MV-4-11 (cell line): ENCODE measurements around the gene CABLES1.
"Not testable (repeated sequence)": the region's sequence is repeated elsewhere in the genome, so short reads cannot be mapped to it uniquely, and the experiment has no call there.

Experiments
- DNase-seq: peaks from one replicate; lab custom pipeline; 2025; lab: John Stamatoyannopoulos, UW

CABLES1 gene

GRCh38 chr18:23142251-23142929 is 7.1 kb downstream of the CABLES1 start:
- no peak for DNase-seq

DNA sequence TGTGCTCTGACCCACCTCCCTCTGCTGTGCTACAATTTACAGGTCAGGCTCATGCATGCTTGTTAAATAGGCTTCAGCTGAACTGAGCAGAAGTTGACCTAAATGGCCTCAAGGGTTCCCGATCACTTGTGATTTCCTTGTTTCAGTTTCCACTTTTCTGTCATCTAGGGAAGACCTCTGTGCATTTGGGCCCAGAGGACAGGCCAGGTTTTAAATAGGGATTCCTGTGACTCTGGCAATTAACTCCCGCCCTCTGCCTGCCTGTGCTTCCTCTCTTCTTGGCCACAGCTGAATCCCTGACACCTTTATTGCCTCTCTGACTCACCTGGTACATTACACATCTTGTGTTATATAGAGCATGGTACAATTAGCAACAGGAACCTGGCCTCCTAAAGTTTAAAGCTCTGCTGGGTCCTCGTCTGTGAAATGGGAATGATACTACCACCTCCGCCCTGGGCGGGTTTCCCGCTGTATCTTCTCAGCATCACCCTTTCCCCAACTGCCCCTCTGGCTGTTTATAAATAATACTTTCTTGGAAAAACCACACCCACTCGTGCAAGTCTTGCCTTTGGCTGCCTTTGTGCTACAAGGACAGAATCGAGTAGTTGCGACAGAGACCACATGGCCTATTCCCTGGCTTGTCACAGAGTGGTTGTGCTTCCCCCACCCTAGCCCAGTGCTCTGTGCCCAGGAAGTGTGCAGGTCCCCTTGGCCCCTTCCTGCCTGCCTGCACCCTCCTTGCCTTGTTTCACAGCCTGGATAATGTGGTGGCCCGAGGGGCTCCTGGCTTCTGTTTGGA is 7.9 kb downstream of the CABLES1 start:
- peak; percentile 94 for DNase-seq

GRCh38 chr18:23143815-23144261 is 8.6 kb downstream of the CABLES1 start:
- peak; percentile 84 for DNase-seq

DNA sequence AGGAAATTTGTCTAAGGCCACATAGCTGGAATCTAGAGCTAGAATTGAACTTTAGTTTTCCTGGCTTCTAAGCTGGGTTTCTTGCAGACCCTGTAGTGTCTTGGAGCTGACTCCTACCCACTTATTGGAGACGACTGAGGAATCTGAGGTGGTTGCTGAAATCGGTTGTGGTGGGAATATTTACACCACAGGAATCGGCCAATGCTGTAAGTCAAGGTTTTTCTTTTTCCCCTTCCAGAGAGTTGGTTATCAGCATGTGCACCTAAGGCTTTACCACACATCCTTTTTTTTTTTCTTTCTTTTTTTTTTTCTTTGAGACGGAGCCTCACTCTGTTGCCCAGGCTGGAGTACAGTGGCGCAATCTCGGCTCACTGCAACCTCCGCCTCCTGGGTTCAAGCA is 9.4 kb downstream of the CABLES1 start:
- DNase-seq: no peak

DNA sequence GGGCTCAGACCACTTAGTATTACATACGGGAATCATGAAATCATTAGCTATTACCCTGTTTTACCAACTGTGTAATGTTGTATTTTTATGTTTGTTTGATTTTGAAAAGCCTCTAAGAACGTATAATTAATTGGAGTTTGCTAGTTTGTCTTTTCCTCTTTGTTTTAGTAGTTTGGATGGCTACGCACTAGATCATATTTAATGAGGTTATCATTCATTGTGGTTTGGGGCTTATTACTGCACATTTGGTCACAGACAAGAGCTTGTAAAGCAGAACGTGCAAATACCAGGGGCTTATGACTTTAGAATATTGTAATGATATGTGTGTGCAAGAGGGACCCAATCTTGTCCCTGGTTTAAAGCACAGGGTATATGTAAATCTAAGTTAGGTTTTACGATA is 10.3 kb downstream of the CABLES1 start:
- DNase-seq: no peak

- DNase-seq: peak; percentile 9
Measured at GRCh38 chr18:23146861-23147469, 11.7 kb downstream of the CABLES1 start.

- DNase-seq: no peak
Measured at GRCh38 chr18:23148382-23148781, 13.1 kb downstream of the CABLES1 start.

DNA sequence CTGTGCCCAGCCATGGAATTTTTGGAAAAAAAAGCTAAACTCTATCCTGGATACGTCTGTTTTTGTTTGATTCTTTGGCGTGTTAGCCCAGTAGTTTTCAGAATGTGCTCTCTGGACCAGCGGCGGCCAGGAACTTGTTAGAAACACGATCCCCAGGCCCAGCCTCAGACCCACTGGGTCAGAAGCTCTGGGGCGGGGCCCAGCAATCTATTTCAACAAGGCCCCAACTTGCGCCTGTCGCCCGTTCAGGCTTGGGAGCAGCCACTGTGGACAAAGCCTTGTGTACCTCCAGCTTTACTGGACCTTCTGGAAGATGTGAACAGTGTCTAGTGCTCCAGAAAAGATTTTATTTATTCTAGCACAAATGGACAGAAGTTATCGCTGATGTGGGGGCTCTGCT is 14.3 kb downstream of the CABLES1 start:
- DNase-seq: no peak

GRCh38 chr18:23151414-23152099 is 16.3 kb downstream of the CABLES1 start:
- peak; percentile 70 for DNase-seq

DNA sequence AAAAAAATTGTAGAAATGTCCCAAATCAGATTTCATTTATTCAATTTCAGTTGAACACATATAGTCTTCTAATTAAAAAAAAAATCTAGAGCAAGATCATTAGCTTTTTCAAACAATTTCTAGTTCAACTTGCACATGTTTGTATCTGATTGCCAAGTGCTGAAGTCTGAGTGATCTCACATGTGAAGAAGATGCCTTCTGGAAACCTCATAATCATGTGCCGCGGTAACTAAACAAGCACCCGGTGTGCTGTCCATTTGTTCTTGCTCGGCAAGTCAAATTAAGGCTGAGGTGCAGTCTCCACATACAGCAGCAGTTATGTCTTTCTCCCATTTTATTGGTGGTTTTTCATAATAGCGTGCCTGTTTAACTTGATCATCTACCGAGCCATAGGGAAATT is 18.7 kb downstream of the CABLES1 start:
- no peak for DNase-seq

DNA sequence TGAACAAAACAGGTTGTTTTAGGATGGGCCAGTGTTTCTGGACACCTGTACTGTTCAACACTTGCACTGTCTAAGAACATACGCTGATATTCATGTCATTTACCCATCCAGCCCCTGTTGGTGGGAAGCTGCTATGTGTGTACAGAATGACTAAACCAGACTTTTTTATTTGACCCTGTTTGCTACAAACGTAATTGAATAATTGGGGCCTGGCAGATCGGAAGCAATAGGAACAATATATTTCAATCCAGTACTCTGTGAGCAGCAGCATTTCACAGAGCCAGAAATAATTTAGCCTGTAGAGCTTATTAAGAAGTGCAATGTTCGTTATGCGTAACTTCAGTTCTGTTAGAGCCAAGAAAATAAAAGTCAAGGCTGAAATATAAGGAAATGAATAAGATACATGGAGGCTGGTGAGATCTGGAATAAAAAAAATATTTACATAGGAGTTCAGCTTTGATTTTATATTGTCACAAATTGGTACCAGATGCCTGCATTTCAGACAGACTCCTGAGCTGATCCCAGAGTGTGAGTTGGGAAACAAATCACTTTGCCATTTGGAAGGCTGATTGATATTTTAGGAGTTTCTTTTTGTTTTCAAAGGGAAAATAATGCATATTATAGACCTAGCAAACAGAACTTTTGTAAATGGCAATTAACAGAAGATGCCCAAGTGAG is 19.7 kb downstream of the CABLES1 start:
- DNase-seq: no peak

DNA sequence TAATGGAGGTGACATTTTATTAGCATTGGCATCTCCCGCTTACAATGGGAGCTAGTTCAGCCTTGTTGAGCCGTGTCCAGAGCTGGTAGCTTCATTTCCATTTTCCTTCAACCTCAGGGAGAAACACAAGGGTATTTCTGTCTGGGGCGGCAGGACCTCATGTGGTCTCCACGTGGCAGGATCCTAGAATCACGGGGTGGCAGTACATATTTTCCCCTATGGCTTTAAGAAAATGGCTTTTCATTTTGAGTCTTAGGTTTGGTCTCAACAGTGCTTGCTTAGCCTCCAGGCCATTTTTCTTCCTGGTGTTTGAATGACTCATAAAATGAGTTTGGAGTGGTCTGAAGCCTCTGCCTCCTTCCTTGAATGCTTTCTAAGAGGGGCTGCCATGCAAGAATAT is 20.3 kb downstream of the CABLES1 start:
- no peak for DNase-seq

GRCh38 chr18:23156134-23156533 is 20.8 kb downstream of the CABLES1 start:
- DNase-seq: no peak

- DNase-seq: no peak
Measured at GRCh38 chr18:23158058-23158457, 22.8 kb downstream of the CABLES1 start.

DNA sequence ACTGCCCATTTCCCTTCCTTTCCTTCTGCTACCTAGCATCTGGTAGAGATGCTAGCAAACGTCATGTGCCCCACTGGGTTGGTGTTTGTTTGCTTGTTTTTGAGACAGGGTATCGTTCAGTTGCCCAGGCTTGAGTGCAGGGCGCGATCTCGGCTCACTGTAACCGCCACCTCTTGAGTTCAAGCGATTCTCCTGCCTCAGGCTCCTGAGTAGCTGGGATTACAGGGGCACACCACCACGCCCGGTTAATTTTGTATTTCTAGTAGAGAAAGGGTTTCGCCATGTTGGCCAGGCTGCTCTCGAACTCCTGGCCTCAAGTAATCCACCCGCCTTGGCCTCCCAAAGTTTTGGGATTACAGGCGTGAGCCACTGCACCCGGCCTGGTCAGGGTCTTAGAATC is 23.6 kb downstream of the CABLES1 start:
- not testable (repeated sequence) for DNase-seq

DNA sequence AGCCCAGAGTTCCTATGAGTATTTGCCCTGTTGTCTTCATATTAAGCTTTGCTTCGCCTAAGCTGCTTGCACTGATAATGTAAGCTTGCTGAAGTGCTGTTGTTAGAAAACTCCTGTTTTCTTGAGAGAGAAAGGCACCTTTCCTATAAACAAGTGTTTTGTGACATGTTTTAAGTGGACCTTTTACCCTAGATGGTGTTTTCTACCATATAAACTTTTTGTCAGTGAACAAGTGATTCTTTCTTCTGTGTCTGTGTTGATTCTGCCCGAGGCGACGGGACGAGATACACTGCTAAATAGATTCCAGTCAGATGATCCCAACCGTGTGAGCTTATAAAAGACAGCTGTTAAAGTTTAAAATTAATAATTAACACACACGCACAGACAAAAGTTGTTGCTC is 24.1 kb downstream of the CABLES1 start:
- DNase-seq: no peak

DNA sequence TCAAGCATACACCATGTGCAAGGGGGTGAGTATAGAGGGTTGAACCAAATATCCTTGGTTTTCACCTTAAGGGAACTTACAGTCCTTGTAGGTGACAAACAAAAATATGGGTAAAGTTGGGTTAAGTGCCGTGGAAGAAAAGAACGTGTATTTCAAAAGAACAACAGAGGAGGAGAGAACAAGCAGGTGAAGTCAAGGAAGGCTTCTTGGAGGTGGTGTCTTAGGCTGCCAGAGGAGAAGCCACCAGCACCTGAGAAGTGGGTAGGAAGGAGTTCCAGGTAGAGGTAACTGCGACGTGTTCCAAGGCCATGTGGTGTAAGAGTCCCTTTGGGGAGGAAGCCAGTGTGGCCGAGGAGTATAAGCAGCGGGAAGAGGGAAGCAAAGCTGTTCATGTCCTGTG is 27.2 kb downstream of the CABLES1 start:
- DNase-seq: no peak

DNA sequence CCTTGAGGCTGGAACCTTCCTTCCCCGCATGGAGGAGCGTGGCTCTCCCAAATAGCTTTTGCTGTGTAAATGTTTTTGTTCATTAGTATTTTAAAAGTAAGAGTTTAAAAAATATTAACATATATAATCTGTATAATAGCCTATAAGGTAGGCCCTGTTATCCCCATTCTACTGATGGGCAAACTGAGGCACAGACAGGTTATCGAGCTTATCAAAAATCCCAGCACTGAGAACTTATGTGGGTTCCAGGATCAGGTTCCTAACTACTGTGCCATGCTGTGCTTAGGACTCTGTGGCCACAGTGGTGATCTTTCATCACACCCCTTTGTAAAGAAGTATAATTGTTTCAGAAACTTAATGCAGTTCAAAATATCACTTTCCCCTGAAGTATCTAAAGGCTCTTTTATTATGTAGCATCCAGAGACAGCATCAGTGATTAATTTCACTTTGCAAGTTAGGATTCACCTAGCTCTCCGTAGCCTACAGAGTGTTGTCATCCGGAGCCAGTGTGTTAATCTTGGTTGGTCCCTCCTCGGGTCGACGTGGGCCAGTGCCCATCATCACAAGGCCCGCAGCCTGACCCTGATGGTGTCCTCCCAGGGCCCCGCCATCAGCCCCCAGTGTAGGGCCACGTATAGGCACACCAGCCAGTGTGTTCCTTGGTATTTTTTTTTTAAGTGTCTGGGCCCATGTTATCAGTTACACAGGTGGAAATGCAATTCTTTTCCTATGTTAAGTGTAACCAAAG is 28.7 kb downstream of the CABLES1 start:
- no peak for DNase-seq

GRCh38 chr18:23165271-23166068 is 30.2 kb downstream of the CABLES1 start:
- no peak for DNase-seq

DNA sequence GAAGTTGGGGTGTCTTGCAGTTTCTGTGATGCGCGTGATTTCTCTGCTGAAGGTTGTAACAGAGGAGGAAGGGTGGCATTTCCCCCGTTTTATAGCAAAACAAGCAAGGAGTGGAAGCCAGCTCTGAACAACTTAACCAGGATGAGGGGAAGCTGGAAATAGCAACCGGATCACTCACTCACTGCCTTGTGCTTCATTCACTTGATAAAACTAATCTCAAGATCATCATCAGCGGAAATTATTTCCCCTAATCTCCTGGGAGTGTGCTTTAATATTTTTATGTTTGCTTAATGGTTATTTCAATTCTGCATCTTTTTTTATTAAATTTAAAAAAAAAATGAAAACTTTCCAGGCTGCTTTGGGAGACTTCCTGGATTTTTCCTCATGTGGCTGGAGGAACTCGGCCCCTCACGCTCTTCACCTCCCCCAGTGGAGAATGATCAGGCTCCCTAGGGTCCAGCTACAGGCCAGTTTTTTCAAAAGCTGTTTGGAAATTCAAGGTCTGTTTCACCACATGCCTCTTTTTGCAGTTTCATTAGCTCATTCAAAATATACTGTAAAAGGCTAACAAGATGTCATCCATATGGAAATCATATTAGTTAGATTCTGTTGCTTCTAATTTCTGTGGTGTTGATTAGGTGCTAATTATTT is 31.7 kb downstream of the CABLES1 start:
- no peak for DNase-seq
